ENCODE results near the gene FBXO41.

Gene FBXO41

DNA sequence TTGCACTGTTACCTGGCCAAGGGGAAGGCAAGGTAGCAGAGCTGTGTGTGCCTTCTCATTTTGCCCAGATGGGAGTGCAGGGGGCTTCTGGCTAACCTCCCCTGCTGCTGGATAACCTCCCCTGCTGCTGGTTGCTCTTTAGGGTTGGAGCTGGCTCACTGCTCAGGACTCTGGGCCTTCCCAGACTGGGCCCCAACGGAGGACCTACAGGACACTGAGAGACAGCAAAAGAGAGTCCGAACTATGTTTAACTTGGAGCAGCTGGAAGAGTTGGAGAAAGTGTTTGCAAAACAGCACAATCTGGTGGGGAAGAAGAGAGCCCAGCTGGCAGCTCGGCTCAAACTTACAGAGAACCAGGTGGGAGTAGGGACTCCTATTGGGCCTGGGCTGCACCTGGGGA, 76.0 kb downstream of the FBXO41 start:
- no peak for DNase-seq

DNA sequence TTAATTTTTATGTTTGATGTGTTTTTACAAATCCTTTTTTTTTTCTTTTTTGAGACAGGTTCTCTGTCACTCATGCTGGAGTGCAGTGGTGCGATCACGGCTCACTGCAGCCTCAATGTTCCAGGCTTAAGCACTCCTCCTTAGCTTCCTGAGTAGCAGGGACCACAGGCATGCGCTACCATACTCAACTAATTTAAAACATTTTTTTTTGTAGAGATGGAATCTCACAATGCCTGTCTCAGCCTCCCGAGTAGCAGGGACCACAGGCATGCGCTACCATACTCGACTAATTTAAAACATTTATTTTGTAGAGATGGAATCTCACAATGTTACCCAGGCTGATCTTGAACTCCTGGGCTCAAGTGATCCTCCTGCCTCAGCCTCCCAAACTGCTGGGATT, 78.7 kb downstream of the FBXO41 start:
- DNase-seq: no peak

All from NCI-H1436 (cell line).